ENCODE results near the gene CTIF.

CTIF gene

GRCh38 chr18:48566589-48566988, 27.8 kb downstream of the CTIF start:
- H3K9ac ChIP-seq (ENCODE audit: low read length in 2 of 2): no peak overlapping the region
- H3K4me3 ChIP-seq (ENCODE audit: low read length in 2 of 2): no peak overlapping the region
- no peaks in the 10 kb centered on the region for H3K36me3 ChIP-seq (ENCODE audit: control insufficient read depth in 2 of 2, insufficient read depth in 2 of 2, low read length in 2 of 2)
- no peaks in the 10 kb centered on the region for H3K9me3 ChIP-seq (ENCODE audit: control insufficient read depth in 2 of 2, low read length in 2 of 2)
- no peak overlapping the region for H3K27ac ChIP-seq (ENCODE audit: low read length)
- peaks cover 23% of the 10 kb centered on the region for H3K4me1 ChIP-seq (ENCODE audit: control insufficient read depth, insufficient read depth, low read length)
- H3K27me3 ChIP-seq (ENCODE audit: control insufficient read depth in 1 of 2, insufficient read depth in 2 of 2, low read length in 2 of 2): no peaks in the 10 kb centered on the region

DNA sequence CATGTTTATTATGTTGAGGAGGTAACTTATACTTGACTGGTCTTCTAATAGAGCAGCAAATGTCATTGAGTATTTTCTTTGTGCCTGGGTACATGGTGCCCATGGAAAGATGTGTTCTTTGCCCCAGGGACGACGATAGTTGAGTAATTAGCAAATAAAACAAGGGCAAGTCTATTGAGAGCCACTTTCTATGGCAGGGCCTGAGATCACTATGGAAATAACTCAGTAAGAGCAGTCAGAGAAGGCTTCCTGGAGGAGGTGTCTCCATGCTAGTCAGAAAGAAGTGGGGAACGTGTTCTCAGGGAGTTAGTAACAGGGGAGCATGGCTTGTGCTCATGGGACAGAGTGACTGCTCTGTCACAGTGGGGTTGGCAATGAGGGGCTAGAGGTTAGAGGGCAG, 28.6 kb downstream of the CTIF start:
- H3K36me3 ChIP-seq (ENCODE audit: control insufficient read depth in 2 of 2, insufficient read depth in 2 of 2, low read length in 2 of 2): no peaks in the 10 kb centered on the region
- no peak overlapping the region for H3K9ac ChIP-seq (ENCODE audit: low read length in 2 of 2)
- peaks cover 19% of the 10 kb centered on the region for H3K4me1 ChIP-seq (ENCODE audit: control insufficient read depth, insufficient read depth, low read length)
- H3K4me3 ChIP-seq (ENCODE audit: low read length in 2 of 2): no peak overlapping the region
- H3K27me3 ChIP-seq (ENCODE audit: control insufficient read depth in 1 of 2, insufficient read depth in 2 of 2, low read length in 2 of 2): no peaks in the 10 kb centered on the region
- no peak overlapping the region for H3K27ac ChIP-seq (ENCODE audit: low read length)
- no peaks in the 10 kb centered on the region for H3K9me3 ChIP-seq (ENCODE audit: control insufficient read depth in 2 of 2, low read length in 2 of 2)

- Histone ChIP-seq H3K9me3 (ENCODE audit: control insufficient read depth in 2 of 2, low read length in 2 of 2) (no peaks in the 10 kb centered on the region), H3K27ac (ENCODE audit: low read length) (no peak overlapping the region), H3K36me3 (ENCODE audit: control insufficient read depth in 2 of 2, insufficient read depth in 2 of 2, low read length in 2 of 2) (no peaks in the 10 kb centered on the region), H3K4me3 (ENCODE audit: low read length in 2 of 2) (no peak overlapping the region), H3K4me1 (ENCODE audit: control insufficient read depth, insufficient read depth, low read length) (peaks cover 14% of the 10 kb centered on the region), H3K9ac (ENCODE audit: low read length in 2 of 2) (no peak overlapping the region), H3K27me3 (ENCODE audit: control insufficient read depth in 1 of 2, insufficient read depth in 2 of 2, low read length in 2 of 2) (no peaks in the 10 kb centered on the region)
Observed at GRCh38 chr18:48569139-48569914, 30.5 kb downstream of the CTIF start.

GRCh38 chr18:48569915-48570264, 31.1 kb downstream of the CTIF start:
- no peak overlapping the region for H3K4me3 ChIP-seq (ENCODE audit: low read length in 2 of 2)
- no peaks in the 10 kb centered on the region for H3K36me3 ChIP-seq (ENCODE audit: control insufficient read depth in 2 of 2, insufficient read depth in 2 of 2, low read length in 2 of 2)
- H3K9me3 ChIP-seq (ENCODE audit: control insufficient read depth in 2 of 2, low read length in 2 of 2): no peaks in the 10 kb centered on the region
- H3K27me3 ChIP-seq (ENCODE audit: control insufficient read depth in 1 of 2, insufficient read depth in 2 of 2, low read length in 2 of 2): no peaks in the 10 kb centered on the region
- no peak overlapping the region for H3K9ac ChIP-seq (ENCODE audit: low read length in 2 of 2)
- peaks cover 14% of the 10 kb centered on the region for H3K4me1 ChIP-seq (ENCODE audit: control insufficient read depth, insufficient read depth, low read length)
- H3K27ac ChIP-seq (ENCODE audit: low read length): no peak overlapping the region

- H3K4me1 ChIP-seq (ENCODE audit: control insufficient read depth, insufficient read depth, low read length): peaks cover 15% of the 10 kb centered on the region
- no peak overlapping the region for H3K27ac ChIP-seq (ENCODE audit: low read length)
Observed at GRCh38 chr18:48570313-48570712, 31.5 kb downstream of the CTIF start.

GRCh38 chr18:48571639-48572384, 33.0 kb downstream of the CTIF start:
- Histone ChIP-seq H3K4me1 (ENCODE audit: control insufficient read depth, insufficient read depth, low read length) (peaks cover 18% of the 10 kb centered on the region), H3K36me3 (ENCODE audit: control insufficient read depth in 2 of 2, insufficient read depth in 2 of 2, low read length in 2 of 2) (no peaks in the 10 kb centered on the region), H3K27ac (ENCODE audit: low read length) (no peak overlapping the region), H3K9ac (ENCODE audit: low read length in 2 of 2) (no peak overlapping the region), H3K9me3 (ENCODE audit: control insufficient read depth in 2 of 2, low read length in 2 of 2) (no peaks in the 10 kb centered on the region), H3K4me3 (ENCODE audit: low read length in 2 of 2) (no peak overlapping the region), H3K27me3 (ENCODE audit: control insufficient read depth in 1 of 2, insufficient read depth in 2 of 2, low read length in 2 of 2) (no peaks in the 10 kb centered on the region)

More at GRCh38 chr18:48570313-48570712, 31.5 kb downstream of the CTIF start:
- Histone ChIP-seq H3K9me3 (ENCODE audit: control insufficient read depth in 2 of 2, low read length in 2 of 2) (no peaks in the 10 kb centered on the region), H3K36me3 (ENCODE audit: control insufficient read depth in 2 of 2, insufficient read depth in 2 of 2, low read length in 2 of 2) (no peaks in the 10 kb centered on the region), H3K4me3 (ENCODE audit: low read length in 2 of 2) (no peak overlapping the region), H3K27me3 (ENCODE audit: control insufficient read depth in 1 of 2, insufficient read depth in 2 of 2, low read length in 2 of 2) (no peaks in the 10 kb centered on the region), H3K9ac (ENCODE audit: low read length in 2 of 2) (no peak overlapping the region)

- Histone ChIP-seq H3K4me3 (ENCODE audit: low read length in 2 of 2) (no peak overlapping the region), H3K27ac (ENCODE audit: low read length) (no peak overlapping the region), H3K27me3 (ENCODE audit: control insufficient read depth in 1 of 2, insufficient read depth in 2 of 2, low read length in 2 of 2) (no peaks in the 10 kb centered on the region), H3K9ac (ENCODE audit: low read length in 2 of 2) (no peak overlapping the region), H3K4me1 (ENCODE audit: control insufficient read depth, insufficient read depth, low read length) (peaks cover 16% of the 10 kb centered on the region), H3K9me3 (ENCODE audit: control insufficient read depth in 2 of 2, low read length in 2 of 2) (no peaks in the 10 kb centered on the region), H3K36me3 (ENCODE audit: control insufficient read depth in 2 of 2, insufficient read depth in 2 of 2, low read length in 2 of 2) (no peaks in the 10 kb centered on the region)
Observed at GRCh38 chr18:48572402-48573126, 33.7 kb downstream of the CTIF start.

- H3K9ac ChIP-seq (ENCODE audit: low read length in 2 of 2): no peak overlapping the region
Observed at GRCh38 chr18:48573632-48574283, 34.9 kb downstream of the CTIF start.

GRCh38 chr18:48574667-48575300, 36.0 kb downstream of the CTIF start:
- Histone ChIP-seq H3K4me3 (ENCODE audit: low read length in 2 of 2) (no peak overlapping the region), H3K4me1 (ENCODE audit: control insufficient read depth, insufficient read depth, low read length) (peaks cover 13% of the 10 kb centered on the region), H3K27me3 (ENCODE audit: control insufficient read depth in 1 of 2, insufficient read depth in 2 of 2, low read length in 2 of 2) (no peaks in the 10 kb centered on the region), H3K27ac (ENCODE audit: low read length) (no peak overlapping the region), H3K36me3 (ENCODE audit: control insufficient read depth in 2 of 2, insufficient read depth in 2 of 2, low read length in 2 of 2) (no peaks in the 10 kb centered on the region), H3K9ac (ENCODE audit: low read length in 2 of 2) (no peak overlapping the region), H3K9me3 (ENCODE audit: control insufficient read depth in 2 of 2, low read length in 2 of 2) (no peaks in the 10 kb centered on the region)

More at GRCh38 chr18:48573632-48574283, 34.9 kb downstream of the CTIF start:
- Histone ChIP-seq H3K4me1 (ENCODE audit: control insufficient read depth, insufficient read depth, low read length) (peaks cover 16% of the 10 kb centered on the region), H3K27me3 (ENCODE audit: control insufficient read depth in 1 of 2, insufficient read depth in 2 of 2, low read length in 2 of 2) (no peaks in the 10 kb centered on the region), H3K36me3 (ENCODE audit: control insufficient read depth in 2 of 2, insufficient read depth in 2 of 2, low read length in 2 of 2) (no peaks in the 10 kb centered on the region), H3K4me3 (ENCODE audit: low read length in 2 of 2) (no peak overlapping the region), H3K9me3 (ENCODE audit: control insufficient read depth in 2 of 2, low read length in 2 of 2) (no peaks in the 10 kb centered on the region), H3K27ac (ENCODE audit: low read length) (no peak overlapping the region)

- peaks cover 0 to 2% of the 10 kb centered on the region in 2 donors for H3K36me3 ChIP-seq (ENCODE audit: control insufficient read depth in 2 of 2, insufficient read depth in 2 of 2, low read length in 2 of 2)
- H3K27ac ChIP-seq (ENCODE audit: low read length): no peak overlapping the region
- H3K27me3 ChIP-seq (ENCODE audit: control insufficient read depth in 1 of 2, insufficient read depth in 2 of 2, low read length in 2 of 2): no peaks in the 10 kb centered on the region
- peaks cover 11% of the 10 kb centered on the region for H3K4me1 ChIP-seq (ENCODE audit: control insufficient read depth, insufficient read depth, low read length)
- H3K9ac ChIP-seq (ENCODE audit: low read length in 2 of 2): no peak overlapping the region
- no peaks in the 10 kb centered on the region for H3K9me3 ChIP-seq (ENCODE audit: control insufficient read depth in 2 of 2, low read length in 2 of 2)
- H3K4me3 ChIP-seq (ENCODE audit: low read length in 2 of 2): peak overlapping the region in 1 of 2 donors; percentile 35
Observed at GRCh38 chr18:48575301-48575657, 36.4 kb downstream of the CTIF start.

Data from stomach smooth muscle (tissue), 2 donors.